HG02884 (cell line): ENCODE results near the gene CHMP6.

ENCODE experiments used
- ATAC-seq: cut with Tn5 transposase; IDR thresholded peaks from one replicate; pipeline ENCODE4 v1.9.1; 2021; ENCODE audit warnings: mild to moderate bottlenecking, moderate library complexity; ENCODE audit not compliant: unreplicated experiment

Gene CHMP6

DNA sequence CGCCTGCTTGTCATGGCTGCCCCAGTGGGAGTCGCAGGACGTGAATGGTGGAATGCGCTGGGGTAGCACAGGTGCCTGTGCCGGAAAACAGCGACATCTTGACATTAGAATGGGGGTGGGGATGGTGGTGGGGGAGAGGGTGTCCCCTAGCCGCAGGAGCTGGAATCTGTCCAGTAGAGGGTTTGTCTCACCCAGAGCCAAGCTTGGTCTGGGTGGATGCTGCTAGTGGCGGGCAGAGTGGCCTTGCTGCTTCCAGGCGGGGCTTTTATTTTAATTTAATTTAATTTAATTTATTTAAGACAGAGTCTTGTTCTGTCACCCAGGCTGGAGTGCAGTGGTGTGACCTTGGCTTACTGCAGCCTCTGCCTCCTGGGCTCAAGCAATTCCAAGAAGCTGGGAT, 51.0 kb downstream of the CHMP6 start:
- ATAC-seq: no peak

DNA sequence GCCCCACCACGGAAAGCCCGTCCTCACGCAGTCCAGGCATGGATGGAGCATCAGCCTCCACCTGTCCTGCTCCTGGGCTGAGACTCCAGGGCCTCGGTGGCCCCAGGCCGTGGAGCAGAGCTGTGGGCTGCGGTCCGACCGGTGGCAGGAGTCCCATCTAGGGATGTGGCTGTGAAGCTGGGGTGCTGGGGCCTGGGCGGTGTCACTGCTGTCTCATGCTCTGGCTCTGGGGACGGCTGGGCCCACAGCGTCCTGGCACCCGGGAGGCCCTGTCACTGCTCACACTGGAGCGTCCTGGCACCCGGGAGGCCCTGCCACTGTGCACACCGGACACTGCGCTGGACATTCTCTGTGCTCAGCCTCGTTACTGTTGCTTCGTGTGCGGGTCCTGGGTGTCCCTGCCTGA, 51.7 kb downstream of the CHMP6 start:
- no peak for ATAC-seq

DNA sequence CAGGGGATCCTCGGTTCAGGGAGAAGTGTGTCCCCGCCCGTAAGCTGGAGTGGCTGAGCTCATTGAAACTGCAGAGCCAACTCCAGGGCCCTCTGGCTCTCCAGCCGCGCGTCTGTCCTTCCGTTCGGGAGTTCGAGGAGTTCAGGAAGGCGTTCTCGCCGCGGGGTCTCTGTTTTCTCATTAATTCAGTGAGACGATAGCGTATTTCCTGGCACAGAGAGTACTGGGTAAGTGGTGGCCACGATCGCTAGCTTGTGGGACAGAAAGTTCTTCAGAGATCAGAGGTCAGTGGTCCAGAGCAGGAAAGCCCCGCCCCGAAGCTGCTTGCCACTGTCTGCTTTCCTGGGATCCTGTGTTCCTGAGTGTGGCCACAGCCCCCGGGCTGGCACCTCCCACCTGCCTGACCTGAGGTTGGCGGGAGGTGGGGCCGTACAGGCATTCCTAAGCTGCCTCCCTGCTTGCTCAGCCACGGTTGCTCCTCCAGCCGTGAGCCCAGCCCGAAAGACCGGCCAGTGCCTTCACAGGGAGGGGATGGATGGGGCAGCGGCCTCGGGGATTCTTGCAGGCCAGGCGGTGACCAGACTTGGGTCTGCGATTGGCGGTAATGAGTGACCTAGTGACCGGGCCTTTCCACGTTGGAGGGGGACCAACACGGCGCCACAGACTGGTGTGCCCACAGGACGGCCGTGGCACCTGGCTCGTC, 52.2 kb downstream of the CHMP6 start:
- no peak for ATAC-seq

DNA sequence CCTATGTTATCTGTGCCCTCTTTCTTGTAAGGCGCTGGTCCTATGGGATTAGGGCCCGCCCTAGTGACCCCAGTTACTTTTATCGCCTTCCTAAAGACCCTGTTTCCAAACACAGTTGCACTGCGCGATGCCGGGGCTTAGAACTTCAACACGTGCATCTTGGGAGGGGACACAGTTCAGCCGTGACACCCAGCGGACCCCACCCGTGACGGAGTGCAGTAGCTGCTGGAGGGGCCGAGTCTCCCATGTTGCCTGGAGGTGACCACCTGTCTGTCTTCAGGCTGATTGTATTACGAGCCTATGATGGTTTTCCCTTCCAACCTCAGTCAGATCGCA, 52.8 kb downstream of the CHMP6 start:
- ATAC-seq: no peak

DNA sequence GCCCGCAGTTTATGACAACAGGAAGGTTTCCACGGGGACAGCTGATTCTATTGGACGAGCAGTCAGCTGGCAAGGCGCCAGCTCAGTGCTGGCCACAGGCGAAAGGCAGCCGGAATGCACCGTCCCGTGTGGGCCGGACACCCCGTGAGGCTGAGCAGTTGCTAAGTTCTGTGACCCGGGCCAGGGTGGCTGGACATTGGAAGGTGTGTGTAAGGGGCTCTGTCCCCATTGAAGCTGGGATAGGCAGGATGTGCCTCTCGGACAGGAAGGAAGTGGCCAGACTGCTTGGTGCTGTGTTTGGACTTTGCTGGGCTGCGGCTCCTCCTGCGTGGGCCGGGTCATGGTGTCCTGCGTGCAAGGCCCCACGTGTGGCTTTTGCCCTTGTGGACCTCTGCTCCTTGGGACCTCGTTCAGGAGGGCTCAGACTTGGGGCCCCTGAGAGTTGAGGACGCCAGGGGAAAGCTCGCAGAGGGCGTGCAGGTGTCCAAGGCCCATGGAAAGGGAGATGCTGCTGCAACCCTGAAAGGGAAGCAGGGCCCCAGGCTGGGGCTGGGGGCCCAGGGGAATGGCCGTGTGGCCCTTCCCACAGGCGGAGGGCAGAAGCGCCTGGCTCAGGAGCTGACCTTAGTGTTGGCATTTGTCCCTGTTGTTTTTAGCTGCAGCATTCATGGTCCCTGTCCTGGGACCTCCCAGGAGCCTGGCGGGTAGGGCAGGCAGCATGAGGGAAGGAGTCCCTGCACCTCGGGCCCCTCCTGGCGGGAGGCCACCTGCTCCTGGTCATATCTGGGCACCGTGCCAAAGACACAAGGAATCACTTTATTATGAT, 53.3 kb downstream of the CHMP6 start:
- ATAC-seq: no peak

DNA sequence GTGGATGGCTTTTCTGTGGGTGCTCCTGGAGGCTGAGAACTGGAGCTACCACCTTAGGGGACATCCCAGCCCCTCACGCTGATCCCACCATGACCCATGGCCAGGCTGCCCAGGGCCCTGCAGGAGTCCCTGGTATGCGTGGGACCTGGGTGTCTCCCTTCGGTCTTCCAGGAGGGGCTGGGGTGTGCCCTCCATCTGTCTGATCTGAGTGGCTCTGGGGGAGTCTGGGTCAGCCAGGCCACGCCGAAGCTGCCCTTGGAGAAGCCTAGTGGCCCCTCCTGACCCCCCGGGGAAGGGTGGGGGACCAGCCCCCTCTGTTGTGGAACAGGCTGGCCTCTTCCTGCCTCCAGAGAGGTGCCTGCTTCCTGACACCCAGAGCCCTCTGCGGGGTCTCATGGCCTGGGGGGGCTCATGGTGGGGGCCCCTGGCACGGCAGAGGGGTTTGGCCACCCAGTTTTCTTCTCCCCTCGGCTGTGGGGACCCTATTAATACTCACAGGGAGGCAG, 54.0 kb downstream of the CHMP6 start:
- no peak for ATAC-seq

DNA sequence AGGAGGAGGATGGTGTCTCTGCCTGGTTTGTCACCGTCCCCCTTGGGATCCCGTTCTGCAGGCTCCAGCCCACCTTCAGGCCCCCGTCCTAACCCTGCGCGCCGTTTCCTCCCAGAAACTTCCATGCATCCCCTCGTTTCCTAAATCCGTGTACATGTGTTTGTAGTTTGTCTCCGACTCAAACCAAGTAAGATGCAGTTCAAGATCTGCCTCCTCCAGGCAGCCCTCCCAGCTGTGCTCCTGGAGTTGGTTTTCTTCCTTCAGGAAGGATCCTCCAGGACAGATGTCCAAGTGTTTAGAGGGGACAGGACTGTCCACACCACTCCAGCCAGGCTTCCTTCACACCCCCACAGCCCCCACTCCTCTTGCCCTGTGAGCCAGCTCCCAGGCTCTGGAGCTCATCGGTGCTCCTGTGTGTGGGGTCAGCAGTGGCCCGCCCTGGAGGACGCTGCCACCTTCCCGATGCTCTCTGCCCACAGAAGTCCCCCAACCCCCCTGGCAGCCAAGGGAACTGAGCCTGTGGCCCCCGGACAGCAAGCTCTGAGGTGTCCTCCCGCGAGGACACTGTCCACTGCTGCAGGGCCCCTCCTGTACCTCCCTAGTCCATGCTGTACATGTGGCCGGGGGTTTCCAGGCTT, 54.6 kb downstream of the CHMP6 start:
- ATAC-seq: no peak

DNA sequence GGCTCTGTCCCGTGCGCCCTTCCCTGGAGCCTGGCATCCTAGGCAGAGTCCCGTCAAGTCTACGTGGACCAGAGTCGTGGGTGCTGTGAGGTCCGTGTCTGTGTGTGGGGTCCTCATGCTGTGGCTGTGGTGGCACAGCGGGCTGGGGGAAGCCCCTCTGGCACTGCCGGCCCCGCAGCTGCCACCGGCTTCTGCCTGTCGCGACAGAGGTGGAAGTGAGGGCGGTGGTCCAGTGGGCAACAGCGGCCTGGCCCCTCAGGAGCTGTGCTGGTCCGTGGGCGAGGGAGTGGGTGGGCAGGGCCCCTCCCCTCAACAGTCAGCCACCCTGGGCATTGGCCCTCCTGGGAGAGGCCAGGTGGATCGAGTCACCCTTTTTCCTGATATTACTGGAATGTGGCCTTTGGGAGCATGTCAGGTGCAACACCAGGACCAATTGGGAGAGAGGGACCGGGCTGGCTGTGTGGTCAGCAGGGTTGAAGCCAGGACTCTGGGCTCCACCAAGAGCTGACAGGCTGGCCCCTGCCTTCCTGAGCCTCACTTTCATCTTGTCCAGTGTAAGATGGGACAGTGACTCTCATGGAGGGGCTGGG, 55.2 kb downstream of the CHMP6 start:
- ATAC-seq: no peak

DNA sequence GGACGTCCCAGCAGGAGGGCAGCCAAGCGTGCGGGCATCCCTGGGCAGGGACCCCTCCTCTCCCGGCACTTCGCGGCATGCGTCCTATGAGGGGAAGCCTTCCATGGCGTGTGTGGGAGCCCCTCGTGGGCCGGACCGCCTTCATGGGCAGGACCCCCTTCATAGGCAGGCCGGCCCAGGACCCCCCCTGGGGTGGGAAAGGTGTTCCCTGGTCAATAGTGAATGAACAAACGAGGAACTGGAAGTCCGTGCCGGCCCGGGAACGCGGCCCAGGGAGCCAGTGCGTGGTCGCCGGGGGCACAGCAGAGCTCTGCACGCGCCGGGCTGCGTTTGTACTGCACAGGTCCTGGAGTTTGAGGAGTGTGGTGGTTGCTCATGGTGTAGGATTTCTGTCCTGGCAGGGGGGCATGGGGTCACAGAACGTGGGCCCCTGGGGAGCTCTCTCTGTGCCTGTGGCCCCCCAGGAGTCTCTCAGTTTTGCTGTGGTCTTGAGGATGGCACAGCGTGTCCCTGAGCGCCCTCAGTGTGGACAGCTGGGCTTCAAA, 57.3 kb downstream of the CHMP6 start:
- ATAC-seq: no peak

DNA sequence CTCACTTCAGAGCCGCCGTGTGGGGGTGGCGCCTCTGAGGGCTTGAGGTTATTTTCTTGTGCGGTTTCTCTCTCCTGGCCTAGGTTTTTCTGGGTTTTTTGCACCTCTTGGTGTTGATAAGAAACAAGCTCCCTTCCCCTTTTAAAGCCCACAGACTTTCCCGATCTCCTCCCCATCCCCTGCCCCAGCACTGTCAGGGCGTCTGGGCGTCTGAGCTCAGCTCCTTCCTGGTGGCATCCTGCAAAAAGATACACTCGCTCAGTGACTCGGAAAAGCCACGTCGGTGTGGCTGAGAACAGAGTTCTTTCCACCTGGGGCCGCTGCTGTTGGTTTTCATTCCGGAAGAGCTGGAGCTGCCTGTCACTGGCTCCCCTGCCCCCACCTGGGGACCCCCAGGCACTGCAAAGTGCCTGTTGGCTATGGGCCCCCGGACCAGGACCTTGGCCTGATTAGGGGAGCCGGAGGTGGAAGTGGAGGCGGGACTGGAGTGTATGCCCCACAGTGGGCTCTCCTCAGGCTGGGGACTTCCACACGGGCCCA, 57.8 kb downstream of the CHMP6 start:
- ATAC-seq: no peak
